ENCODE results near the gene RBM5.

The RBM5 gene

DNA sequence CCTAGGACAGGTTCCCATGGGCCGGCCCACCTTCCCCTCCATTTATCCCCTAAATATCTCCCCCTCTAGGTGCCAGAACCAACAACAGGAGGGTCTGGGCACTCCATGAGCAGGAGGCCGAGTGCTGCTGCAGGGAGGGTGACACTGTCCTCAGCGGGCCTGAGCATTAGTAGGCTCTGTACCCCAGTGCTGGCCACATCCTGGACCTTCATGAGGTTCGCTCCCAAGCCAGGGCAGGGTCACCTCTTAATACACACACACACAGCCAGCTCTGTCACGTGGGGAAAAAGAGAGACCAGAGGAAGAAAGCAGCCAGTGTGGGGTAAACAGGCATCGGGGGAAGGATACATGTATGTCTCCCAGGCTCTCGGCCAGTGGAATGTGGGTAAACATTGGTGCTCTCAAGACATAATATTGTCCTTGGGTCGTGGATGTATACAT, 38.6 kb downstream of the RBM5 start:
- H4K20me1 ChIP-seq (ENCODE audit: insufficient read depth, low read length), result no peaks in the 10 kb centered on the region
- peaks cover 2% of the 10 kb centered on the region; the same call in 1 of the 2 replicates for H3K36me3 ChIP-seq (ENCODE audit: insufficient read depth, low read length)
- no peak overlapping the region for H3K4me2 ChIP-seq (ENCODE audit: low read length)
- no peak overlapping the region for H3K4me3 ChIP-seq (ENCODE audit: low read depth, low read length, poor library complexity, severe bottlenecking)
- no peak overlapping the region for H2AFZ ChIP-seq (ENCODE audit: low read length)
- H3K79me2 ChIP-seq (ENCODE audit: insufficient read depth, low read length), result no peaks in the 10 kb centered on the region
- H3K27me3 ChIP-seq (ENCODE audit: insufficient read depth, low read length), result peaks cover 7% of the 10 kb centered on the region; the same call in 1 of the 2 replicates
- no peak for TF ChIP-seq EZH2 (IDR thresholded peaks at IDR 0.05; ENCODE audit: borderline replicate concordance, low read length)
- TF ChIP-seq, protein P1, sequence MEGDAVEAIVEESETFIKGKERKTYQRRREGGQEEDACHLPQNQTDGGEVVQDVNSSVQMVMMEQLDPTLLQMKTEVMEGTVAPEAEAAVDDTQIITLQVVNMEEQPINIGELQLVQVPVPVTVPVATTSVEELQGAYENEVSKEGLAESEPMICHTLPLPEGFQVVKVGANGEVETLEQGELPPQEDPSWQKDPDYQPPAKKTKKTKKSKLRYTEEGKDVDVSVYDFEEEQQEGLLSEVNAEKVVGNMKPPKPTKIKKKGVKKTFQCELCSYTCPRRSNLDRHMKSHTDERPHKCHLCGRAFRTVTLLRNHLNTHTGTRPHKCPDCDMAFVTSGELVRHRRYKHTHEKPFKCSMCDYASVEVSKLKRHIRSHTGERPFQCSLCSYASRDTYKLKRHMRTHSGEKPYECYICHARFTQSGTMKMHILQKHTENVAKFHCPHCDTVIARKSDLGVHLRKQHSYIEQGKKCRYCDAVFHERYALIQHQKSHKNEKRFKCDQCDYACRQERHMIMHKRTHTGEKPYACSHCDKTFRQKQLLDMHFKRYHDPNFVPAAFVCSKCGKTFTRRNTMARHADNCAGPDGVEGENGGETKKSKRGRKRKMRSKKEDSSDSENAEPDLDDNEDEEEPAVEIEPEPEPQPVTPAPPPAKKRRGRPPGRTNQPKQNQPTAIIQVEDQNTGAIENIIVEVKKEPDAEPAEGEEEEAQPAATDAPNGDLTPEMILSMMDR (IDR thresholded peaks at IDR 0.05; ENCODE audit: low read length), result no peak
- no peak overlapping the region for H3K9ac ChIP-seq (ENCODE audit: low read length)
- no peak overlapping the region for H3K27ac ChIP-seq (ENCODE audit: low read depth, low read length, poor library complexity, severe bottlenecking)
- no peaks in the 10 kb centered on the region for H3K4me1 ChIP-seq (ENCODE audit: insufficient read depth, low read length, severe bottlenecking)
- H3F3A ChIP-seq (ENCODE audit: insufficient read depth, low read length), result no peaks in the 10 kb centered on the region
- H3K9me3 ChIP-seq (ENCODE audit: low read length), result no peaks in the 10 kb centered on the region
- H3K9me2 ChIP-seq (ENCODE audit: low read depth, low read length), result no peaks in the 10 kb centered on the region

DNA sequence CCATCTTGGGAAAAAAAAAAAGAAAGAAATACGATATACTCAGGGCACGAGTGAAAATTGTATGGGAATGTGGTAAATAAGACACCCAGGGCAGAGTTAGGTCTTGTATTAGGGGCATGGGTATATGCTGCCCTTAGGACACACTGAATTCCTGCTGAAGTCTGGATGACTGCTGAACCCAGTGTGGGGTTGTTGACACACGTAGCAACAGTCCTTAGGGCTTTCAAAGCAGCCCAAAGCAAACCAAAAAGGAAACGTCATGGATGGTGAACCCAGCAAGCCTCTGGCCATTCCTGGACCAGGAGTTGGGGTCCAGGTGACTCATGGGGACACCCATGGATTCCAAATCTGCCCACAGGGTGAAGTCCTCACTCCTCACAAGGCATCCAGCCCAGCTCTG, 39.3 kb downstream of the RBM5 start:
- no peaks in the 10 kb centered on the region for H3K9me3 ChIP-seq (ENCODE audit: low read length)
- H3K4me2 ChIP-seq (ENCODE audit: low read length), result no peak overlapping the region
- no peaks in the 10 kb centered on the region for H3K79me2 ChIP-seq (ENCODE audit: insufficient read depth, low read length)
- TF ChIP-seq, protein P1 (IDR thresholded peaks at IDR 0.05; ENCODE audit: low read length), result no peak
- TF ChIP-seq EZH2 (IDR thresholded peaks at IDR 0.05; ENCODE audit: borderline replicate concordance, low read length), result no peak
- no peak overlapping the region for H3K9ac ChIP-seq (ENCODE audit: low read length)
- peaks cover 7% of the 10 kb centered on the region; the same call in 1 of the 2 replicates for H3K27me3 ChIP-seq (ENCODE audit: insufficient read depth, low read length)
- no peak overlapping the region for H3K4me3 ChIP-seq (ENCODE audit: low read depth, low read length, poor library complexity, severe bottlenecking)
- H2AFZ ChIP-seq (ENCODE audit: low read length), result no peak overlapping the region
- no peaks in the 10 kb centered on the region for H3F3A ChIP-seq (ENCODE audit: insufficient read depth, low read length)
- no peaks in the 10 kb centered on the region for H4K20me1 ChIP-seq (ENCODE audit: insufficient read depth, low read length)
- no peaks in the 10 kb centered on the region for H3K9me2 ChIP-seq (ENCODE audit: low read depth, low read length)
- H3K4me1 ChIP-seq (ENCODE audit: insufficient read depth, low read length, severe bottlenecking), result no peaks in the 10 kb centered on the region
- no peaks in the 10 kb centered on the region for H3K36me3 ChIP-seq (ENCODE audit: insufficient read depth, low read length)
- H3K27ac ChIP-seq (ENCODE audit: low read depth, low read length, poor library complexity, severe bottlenecking), result no peak overlapping the region

DNA sequence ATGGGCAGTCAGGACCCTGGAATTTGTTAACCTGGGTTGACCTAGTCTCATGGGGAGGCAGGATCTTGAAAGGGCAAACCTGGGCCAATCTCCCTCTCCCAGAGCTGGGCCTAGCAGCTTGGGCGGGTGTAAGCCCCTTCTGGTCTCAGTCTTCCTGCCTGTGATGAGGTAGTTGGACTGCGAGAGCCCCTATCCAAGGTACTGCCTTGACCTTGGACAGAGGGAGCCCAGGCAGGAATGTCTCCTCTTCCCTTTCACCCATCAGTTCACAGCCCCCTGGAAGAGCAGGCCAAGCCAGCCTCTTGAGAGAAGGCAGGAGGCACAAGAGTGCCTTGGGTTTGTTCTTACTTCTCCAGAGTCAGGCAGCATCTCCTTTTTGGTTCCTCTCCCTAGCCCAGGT, 41.7 kb downstream of the RBM5 start:
- TF ChIP-seq EZH2 (IDR thresholded peaks at IDR 0.05; ENCODE audit: borderline replicate concordance, low read length), result no peak
- TF ChIP-seq, protein P1 (IDR thresholded peaks at IDR 0.05; ENCODE audit: low read length), result no peak
- Histone ChIP-seq H3K36me3 (ENCODE audit: insufficient read depth, low read length) (no peaks in the 10 kb centered on the region), H3K4me2 (ENCODE audit: low read length) (no peak overlapping the region), H3K27me3 (ENCODE audit: insufficient read depth, low read length) (peaks cover 10% of the 10 kb centered on the region), H4K20me1 (ENCODE audit: insufficient read depth, low read length) (no peaks in the 10 kb centered on the region), H3K9ac (ENCODE audit: low read length) (no peak overlapping the region), H2AFZ (ENCODE audit: low read length) (no peak overlapping the region), H3K4me1 (ENCODE audit: insufficient read depth, low read length, severe bottlenecking) (no peaks in the 10 kb centered on the region), H3K4me3 (ENCODE audit: low read depth, low read length, poor library complexity, severe bottlenecking) (no peak overlapping the region), H3K27ac (ENCODE audit: low read depth, low read length, poor library complexity, severe bottlenecking) (no peak overlapping the region), H3K9me2 (ENCODE audit: low read depth, low read length) (no peaks in the 10 kb centered on the region), H3K9me3 (ENCODE audit: low read length) (no peaks in the 10 kb centered on the region), H3F3A (ENCODE audit: insufficient read depth, low read length) (no peaks in the 10 kb centered on the region), H3K79me2 (ENCODE audit: insufficient read depth, low read length) (no peaks in the 10 kb centered on the region)

All from OCI-LY1 (cell line).